PC-3 (cell line): Measurements from ENCODE around the gene PLEKHH2.

Source experiments
- CTCF ChIP-seq: fragments of 300-600 bp; sonication (generic); conservative IDR thresholded peaks from 2 replicates; pipeline ENCODE4 v1.5.1; 2017; ENCODE audit warnings: antibody characterized with exemption, low read depth, mild to moderate bottlenecking, low read length
- EZH2 ChIP-seq: fragments of 300-600 bp; sonication (generic); IDR thresholded peaks from one replicate; pipeline ENCODE4 v1.6.1; 2017; ENCODE audit warnings: antibody characterized with exemption, mild to moderate bottlenecking, low read length; ENCODE audit not compliant: unreplicated experiment
- EZH2phosphoT487 ChIP-seq: fragments of 300-600 bp; sonication (generic); IDR thresholded peaks from 2 replicates; pipeline ENCODE4 v1.6.1; 2018; ENCODE audit warnings: mild to moderate bottlenecking, antibody characterized with exemption, low read length, borderline replicate concordance

- TF ChIP-seq EZH2 = no peak
- no peak for TF ChIP-seq CTCF
- no peak for TF ChIP-seq EZH2phosphoT487
Measured at GRCh38 chr2:43692428-43692994, 55.5 kb downstream of the PLEKHH2 start.
